IMR-90 (cell line): Measurements from ENCODE around the gene SERPINA12. TPM values are rescaled to one million over a fixed set of nuclear protein-coding genes. Genes with fewer than 3 reads are reported as not detected.

Experiments
- ATAC-seq: fragments of 200-7000 bp; cut with Tn5 transposase; 2 replicates; pipeline ENCODE4 v1.9.1; 2020; ENCODE audit warnings: low read depth, mild to moderate bottlenecking, moderate library complexity
- BruUV-seq: library from RNA; stranded (reverse); fragments of 400-500 nt; replicated peaks from 2 replicates; lab custom pipeline; 2021; lab: Mats Ljungman, UMichigan
- CTCF ChIA-PET: fragments of 300-600 bp; formaldehyde crosslinking; extraction: SDS; loops from one replicate; lab custom pipeline; 2021; ENCODE audit warnings: antibody characterized with exemption; lab: Yijun Ruan, JAX
- POLR2A ChIA-PET: fragments of 300-600 bp; sonication (Branson Sonifier 250); formaldehyde crosslinking; loops from one replicate; lab custom pipeline; 2022; ENCODE audit warnings: antibody characterized with exemption; ENCODE audit not compliant: unreplicated experiment; lab: Charles Lee
- DNase-seq: peaks from one replicate; pipeline ENCODE4 v3.0.0; 2013
- H2AFZ ChIP-seq: replicated peaks from 2 replicates; pipeline ENCODE3; 2013; ENCODE audit warnings: low read length, mild to moderate bottlenecking; ENCODE audit not compliant: poor library complexity
- H2AK5ac ChIP-seq: 2 replicates; pipeline ENCODE4 v1.6.1; 2013; ENCODE audit warnings: low read depth, low read length, inconsistent platforms
- H2AK9ac ChIP-seq: replicated peaks from 2 replicates; pipeline ENCODE3; 2013; ENCODE audit warnings: mild to moderate bottlenecking, low read depth, low read length, moderate library complexity; ENCODE audit not compliant: poor library complexity
- H2BK120ac ChIP-seq: 2 replicates; pipeline ENCODE4 v1.6.1; 2013; ENCODE audit warnings: low read depth, low read length, inconsistent platforms
- H2BK15ac ChIP-seq: 3 replicates; pipeline ENCODE4 v1.6.1; 2013; ENCODE audit warnings: low read depth, low read length, inconsistent platforms
- H2BK20ac ChIP-seq: 2 replicates; pipeline ENCODE4 v1.6.1; 2013; ENCODE audit warnings: low read depth, mild to moderate bottlenecking, inconsistent platforms, low read length, moderate library complexity
- H2BK5ac ChIP-seq: 2 replicates; pipeline ENCODE4 v1.6.1; 2013; ENCODE audit warnings: mild to moderate bottlenecking, low read depth, low read length, inconsistent platforms; ENCODE audit not compliant: poor library complexity, severe bottlenecking
- H3K14ac ChIP-seq: replicated peaks from 2 replicates; pipeline ENCODE4 v1.6.1; 2013; ENCODE audit warnings: low read depth, low read length, inconsistent platforms
- H3K18ac ChIP-seq: 2 replicates; pipeline ENCODE4 v1.6.1; 2013; ENCODE audit warnings: low read depth, low read length, control low read depth
- H3K23ac ChIP-seq: 2 replicates; pipeline ENCODE4 v1.6.1; 2013; ENCODE audit warnings: low read depth, low read length, inconsistent platforms
- H3K27ac ChIP-seq: 2 replicates; pipeline ENCODE4 v1.5.1; 2013; ENCODE audit warnings: mild to moderate bottlenecking, control low read depth, low read length; ENCODE audit not compliant: insufficient read depth
- H3K27me3 ChIP-seq: 2 replicates; pipeline ENCODE4 v1.6.1; 2013; ENCODE audit warnings: low read length; ENCODE audit not compliant: control insufficient read depth, insufficient read depth
- H3K36me3 ChIP-seq: 2 replicates; pipeline ENCODE4 v1.6.1; 2013; ENCODE audit warnings: low read length, mixed read lengths; ENCODE audit not compliant: control insufficient read depth, insufficient read depth
- H3K4ac ChIP-seq: 2 replicates; pipeline ENCODE4 v1.6.1; 2013; ENCODE audit warnings: low read depth, low read length, inconsistent platforms
- H3K4me1 ChIP-seq: 2 replicates; pipeline ENCODE4 v1.6.1; 2013; ENCODE audit warnings: low read length, mixed read lengths; ENCODE audit not compliant: control insufficient read depth, insufficient read depth
- H3K4me2 ChIP-seq: 2 replicates; pipeline ENCODE4 v1.6.1; 2013; ENCODE audit warnings: low read depth, mild to moderate bottlenecking, control low read depth, low read length, moderate library complexity
- H3K4me3 ChIP-seq: 2 replicates; pipeline ENCODE4 v1.5.1; 2013; ENCODE audit warnings: low read depth, mild to moderate bottlenecking, control low read depth, low read length, moderate library complexity; ENCODE audit not compliant: insufficient read depth
- H3K56ac ChIP-seq: 2 replicates; pipeline ENCODE4 v1.6.1; 2013; ENCODE audit warnings: low read length, inconsistent platforms; ENCODE audit not compliant: insufficient read depth; ENCODE audit errors: extremely low read depth
- H3K79me1 ChIP-seq, 2 experiments: 2 replicates each; pipeline ENCODE4 v1.6.1; 2013; ENCODE audit warnings: low read length in 2 of 2, inconsistent platforms in 1 of 2, low read depth in 1 of 2
- H3K9ac ChIP-seq: 2 replicates; pipeline ENCODE4 v1.6.1; 2013; ENCODE audit warnings: low read depth, low read length, control low read depth
- H3K9me1 ChIP-seq: 2 replicates; pipeline ENCODE4 v1.6.1; 2013; ENCODE audit warnings: low read length, inconsistent platforms; ENCODE audit not compliant: insufficient read depth
- H3K9me3 ChIP-seq: 2 replicates; pipeline ENCODE4 v1.6.1; 2013; ENCODE audit warnings: low read length; ENCODE audit not compliant: control insufficient read depth, insufficient read depth
- H4K20me1 ChIP-seq: 2 replicates; pipeline ENCODE4 v1.6.1; 2013; ENCODE audit warnings: low read length, inconsistent platforms; ENCODE audit not compliant: insufficient read depth
- H4K5ac ChIP-seq: 2 replicates; pipeline ENCODE4 v1.6.1; 2013; ENCODE audit warnings: mild to moderate bottlenecking, low read depth, low read length, control low read depth
- H4K8ac ChIP-seq, 2 experiments: 2 replicates each; pipeline ENCODE4 v1.6.1; 2013; ENCODE audit warnings: low read depth in 2 of 2, low read length in 2 of 2, control low read depth in 1 of 2, inconsistent platforms in 1 of 2
- H4K91ac ChIP-seq: 2 replicates; pipeline ENCODE4 v1.6.1; 2013; ENCODE audit warnings: low read depth, low read length, inconsistent platforms; ENCODE audit not compliant: insufficient read depth
- CEBPB ChIP-seq: IDR thresholded peaks from 2 replicates; pipeline ENCODE4 v1.6.1; 2012; ENCODE audit warnings: low read depth, low read length, improper control_type of control experiment
- MAZ ChIP-seq: IDR thresholded peaks from 2 replicates; pipeline ENCODE4 v1.6.1; 2012; ENCODE audit warnings: low read depth, mild to moderate bottlenecking, low read length, improper control_type of control experiment, moderate library complexity, borderline replicate concordance
- NFE2L2 ChIP-seq: fragments of 150-350 bp; IDR thresholded peaks from 2 replicates; pipeline ENCODE4 v1.6.1; 2016; ENCODE audit warnings: low read depth, mild to moderate bottlenecking, low read length
- POLR2A ChIP-seq: IDR thresholded peaks from 2 replicates; pipeline ENCODE4 v1.6.1; 2012; ENCODE audit warnings: mild to moderate bottlenecking, low read depth, low read length
- RCOR1 ChIP-seq: IDR thresholded peaks from 2 replicates; pipeline ENCODE4 v1.6.1; 2012; ENCODE audit warnings: mild to moderate bottlenecking, low read length, improper control_type of control experiment; ENCODE audit not compliant: insufficient replicate concordance
- WGBS, 2 experiments: methylation state at CpG; one replicate each; pipeline versions ENCODE4 v1.1.5 to v1.1.7; 2013; ENCODE audit warnings: missing lambda C conversion rate in 2 of 2; ENCODE audit not compliant: insufficient read length in 1 of 2; ENCODE audit errors: extremely low coverage in 2 of 2; 5-methylcytosine and 5-hydroxymethylcytosine counted together
- dilution Hi-C: fragments of 300-500 bp; cut with HindIII; formaldehyde crosslinking; loops from one replicate; pipeline ENCODE4 v1.14.3; 2018; ENCODE audit warnings: low sequenced_read_pairs; ENCODE audit not compliant: unreplicated experiment
- in situ Hi-C: fragments of 300-500 bp; cut with MboI; formaldehyde crosslinking; loops from 3 replicates; pipeline ENCODE4 v1.14.3; 2019; ENCODE audit warnings: low sequenced_read_pairs, inconsistent platforms, mixed read lengths
- intact Hi-C: fragments of 100-400 bp; cut with micrococcal nuclease; formaldehyde crosslinking; loops from 2 replicates; pipeline ENCODE4 v1.10.0; 2022
- polyA plus RNA-seq, 3 experiments: library from polyadenylated mRNA; depleted of rRNA; stranded (reverse); fragments of >200 nt; gene quantifications; 2 replicates each; pipeline ENCODE4 v1.2.3, GENCODE V29; 2012; ENCODE audit warnings: low replicate concordance in 1 of 3
- total RNA-seq: library from RNA; depleted of rRNA; stranded (reverse); fragments of >200 nt; gene quantifications from 2 replicates; pipeline ENCODE4 v1.2.3, GENCODE V29; 2012
- TF ChIP-seq, protein P1 (sequence below): conservative IDR thresholded peaks from 2 replicates; pipeline ENCODE4 v1.5.1; 2012; ENCODE audit warnings: mild to moderate bottlenecking, low read depth, low read length, improper control_type of control experiment
- TF ChIP-seq, protein P2 (sequence below): fragments of 150-350 bp; IDR thresholded peaks from 2 replicates; pipeline ENCODE4 v1.6.1; 2017; ENCODE audit warnings: mild to moderate bottlenecking, antibody characterized with exemption, low read length, low read depth

The SERPINA12 gene
- total and polyA plus RNA-seq, 2 of the 4 experiments (the other 2 are of a cell fraction): not detected

DNA sequence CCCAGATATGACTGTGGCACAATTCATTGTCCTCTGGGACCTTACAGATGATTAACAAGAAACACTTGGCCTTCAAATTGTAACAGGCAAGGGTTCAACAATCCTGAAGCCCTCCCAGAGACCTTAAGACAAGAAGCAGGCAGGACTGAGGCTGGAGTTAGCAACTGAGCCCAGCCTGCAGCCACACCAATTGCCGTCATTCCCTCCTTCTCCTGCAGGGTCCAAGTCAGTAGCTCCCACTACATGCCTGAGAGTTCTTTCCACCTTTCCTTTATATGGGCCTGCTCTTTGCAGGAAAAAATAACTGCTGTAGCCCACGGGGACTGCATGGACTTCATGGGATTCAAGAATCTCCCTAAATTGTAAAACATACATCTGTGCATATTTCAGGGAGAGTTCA, 49.6 kb upstream of the SERPINA12 start:
- no TSS peak for BruUV-seq

More for the DNA sequence above, 49.6 kb upstream of the SERPINA12 start:
- Histone ChIP-seq H3K79me1 (no peaks in the 10 kb centered on the region), H3K18ac (no peak overlapping the region), H2BK120ac (no peak overlapping the region), H2BK20ac (no peak overlapping the region), H4K5ac (no peak overlapping the region), H3K56ac (no peak overlapping the region), H3K9me3 (no peaks in the 10 kb centered on the region), H2AK5ac (no peak overlapping the region), H4K20me1 (no peaks in the 10 kb centered on the region), H3K9ac (no peak overlapping the region), H3K4me3 (no peak overlapping the region), H3K4me2 (no peak overlapping the region), H3K36me3 (no peaks in the 10 kb centered on the region), H2AK9ac (no peak overlapping the region), H2BK15ac (no peak overlapping the region), H3K4ac (no peak overlapping the region), H2AFZ (no peak overlapping the region), H4K8ac (no peak overlapping the region), H2BK5ac (no peak overlapping the region), H4K91ac (no peak overlapping the region), H3K23ac (no peak overlapping the region), H3K4me1 (no peaks in the 10 kb centered on the region), H3K27ac (no peak overlapping the region), H3K9me1 (no peaks in the 10 kb centered on the region), H3K27me3 (no peaks in the 10 kb centered on the region; the same call in 1 of the 2 replicates), H3K14ac (no peak overlapping the region)
- TF ChIP-seq RCOR1: no peak
- no peak for TF ChIP-seq CEBPB
- TF ChIP-seq, protein P1, sequence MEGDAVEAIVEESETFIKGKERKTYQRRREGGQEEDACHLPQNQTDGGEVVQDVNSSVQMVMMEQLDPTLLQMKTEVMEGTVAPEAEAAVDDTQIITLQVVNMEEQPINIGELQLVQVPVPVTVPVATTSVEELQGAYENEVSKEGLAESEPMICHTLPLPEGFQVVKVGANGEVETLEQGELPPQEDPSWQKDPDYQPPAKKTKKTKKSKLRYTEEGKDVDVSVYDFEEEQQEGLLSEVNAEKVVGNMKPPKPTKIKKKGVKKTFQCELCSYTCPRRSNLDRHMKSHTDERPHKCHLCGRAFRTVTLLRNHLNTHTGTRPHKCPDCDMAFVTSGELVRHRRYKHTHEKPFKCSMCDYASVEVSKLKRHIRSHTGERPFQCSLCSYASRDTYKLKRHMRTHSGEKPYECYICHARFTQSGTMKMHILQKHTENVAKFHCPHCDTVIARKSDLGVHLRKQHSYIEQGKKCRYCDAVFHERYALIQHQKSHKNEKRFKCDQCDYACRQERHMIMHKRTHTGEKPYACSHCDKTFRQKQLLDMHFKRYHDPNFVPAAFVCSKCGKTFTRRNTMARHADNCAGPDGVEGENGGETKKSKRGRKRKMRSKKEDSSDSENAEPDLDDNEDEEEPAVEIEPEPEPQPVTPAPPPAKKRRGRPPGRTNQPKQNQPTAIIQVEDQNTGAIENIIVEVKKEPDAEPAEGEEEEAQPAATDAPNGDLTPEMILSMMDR: no peak
- TF ChIP-seq, protein P2, sequence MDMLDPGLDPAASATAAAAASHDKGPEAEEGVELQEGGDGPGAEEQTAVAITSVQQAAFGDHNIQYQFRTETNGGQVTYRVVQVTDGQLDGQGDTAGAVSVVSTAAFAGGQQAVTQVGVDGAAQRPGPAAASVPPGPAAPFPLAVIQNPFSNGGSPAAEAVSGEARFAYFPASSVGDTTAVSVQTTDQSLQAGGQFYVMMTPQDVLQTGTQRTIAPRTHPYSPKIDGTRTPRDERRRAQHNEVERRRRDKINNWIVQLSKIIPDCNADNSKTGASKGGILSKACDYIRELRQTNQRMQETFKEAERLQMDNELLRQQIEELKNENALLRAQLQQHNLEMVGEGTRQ: no peak
- TF ChIP-seq POLR2A: no peak
- TF ChIP-seq NFE2L2: no peak
- TF ChIP-seq MAZ: no peak
- POLR2A ChIA-PET: no interaction called here
- CTCF ChIA-PET: no interaction called here
- DNase-seq (no peak), ATAC-seq (no peak)
- no CpG with 5 or more reads among the region's 2 CpGs for WGBS, 2 experiments
- in situ Hi-C loops (no loop called here), dilution Hi-C loops (no loop called here), intact Hi-C loops (no loop called here)
